HG03575 (cell line): Measurements from ENCODE around the gene C4orf50.
"Not testable (repeated sequence)": the region's sequence is repeated elsewhere in the genome, so short reads cannot be mapped to it uniquely, and the experiment has no call there.

Experiments
- ATAC-seq: cut with Tn5 transposase; IDR thresholded peaks from one replicate; pipeline ENCODE4 v1.9.1; 2021; ENCODE audit not compliant: unreplicated experiment, insufficient number of reproducible peaks, low FRiP score; ENCODE audit errors: extremely low read depth

The C4orf50 gene

GRCh38 chr4:5999356-5999755 is 18.9 kb downstream of the C4orf50 start:
- no peak for ATAC-seq

GRCh38 chr4:5998333-5998936 is 19.8 kb downstream of the C4orf50 start:
- ATAC-seq: no peak

- no peak for ATAC-seq
Measured at GRCh38 chr4:5996641-5997040, 21.6 kb downstream of the C4orf50 start.

GRCh38 chr4:5995901-5996623 is 22.2 kb downstream of the C4orf50 start:
- ATAC-seq: no peak

GRCh38 chr4:5993876-5994811 is 24.1 kb downstream of the C4orf50 start:
- ATAC-seq: no peak

GRCh38 chr4:5993346-5993745 is 24.9 kb downstream of the C4orf50 start:
- not testable (repeated sequence) for ATAC-seq

GRCh38 chr4:5992828-5993321 is 25.4 kb downstream of the C4orf50 start:
- ATAC-seq: no peak

- ATAC-seq: no peak
Measured at GRCh38 chr4:5992171-5992827, 25.9 kb downstream of the C4orf50 start.

- no peak for ATAC-seq
Measured at GRCh38 chr4:5991405-5991804, 26.8 kb downstream of the C4orf50 start.

- ATAC-seq: no peak
Measured at GRCh38 chr4:5990446-5991160, 27.6 kb downstream of the C4orf50 start.

GRCh38 chr4:5989236-5990225 is 28.7 kb downstream of the C4orf50 start:
- ATAC-seq: no peak

- ATAC-seq: no peak
Measured at GRCh38 chr4:5988086-5988845, 30.0 kb downstream of the C4orf50 start.

GRCh38 chr4:5984843-5985242 is 33.4 kb downstream of the C4orf50 start:
- ATAC-seq: no peak

- ATAC-seq: no peak
Measured at GRCh38 chr4:5982156-5982973, 35.9 kb downstream of the C4orf50 start.

- ATAC-seq: no peak
Measured at GRCh38 chr4:5980436-5981155, 37.6 kb downstream of the C4orf50 start.
